GM21526 (cell line): ENCODE measurements around the gene GRIK4.

Experiments
- ATAC-seq: cut with Tn5 transposase; IDR thresholded peaks from one replicate; pipeline ENCODE4 v1.9.1; 2021; ENCODE audit warnings: moderate library complexity; ENCODE audit not compliant: unreplicated experiment, low FRiP score

Gene GRIK4

DNA sequence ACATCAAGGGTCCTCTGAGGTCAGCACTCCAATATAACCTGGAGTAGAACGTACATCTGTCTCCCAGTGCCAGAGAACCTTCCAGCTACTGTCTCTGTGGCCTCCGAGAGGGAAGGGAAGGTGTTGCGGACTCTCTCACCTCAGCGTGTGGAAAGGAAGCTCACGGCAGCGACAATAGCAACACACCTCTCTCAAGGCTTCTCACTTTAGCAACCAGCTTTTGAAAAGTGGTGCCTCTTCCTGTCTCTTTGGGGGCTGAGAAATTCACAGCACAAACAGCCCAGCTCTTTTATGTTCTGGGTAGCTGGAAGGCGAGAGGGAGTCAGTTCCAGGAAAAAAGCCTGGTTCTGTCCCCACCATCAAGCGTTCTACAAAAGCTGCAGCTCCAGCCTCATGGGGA lies 355.5 kb downstream of the GRIK4 start:
- no peak for ATAC-seq

DNA sequence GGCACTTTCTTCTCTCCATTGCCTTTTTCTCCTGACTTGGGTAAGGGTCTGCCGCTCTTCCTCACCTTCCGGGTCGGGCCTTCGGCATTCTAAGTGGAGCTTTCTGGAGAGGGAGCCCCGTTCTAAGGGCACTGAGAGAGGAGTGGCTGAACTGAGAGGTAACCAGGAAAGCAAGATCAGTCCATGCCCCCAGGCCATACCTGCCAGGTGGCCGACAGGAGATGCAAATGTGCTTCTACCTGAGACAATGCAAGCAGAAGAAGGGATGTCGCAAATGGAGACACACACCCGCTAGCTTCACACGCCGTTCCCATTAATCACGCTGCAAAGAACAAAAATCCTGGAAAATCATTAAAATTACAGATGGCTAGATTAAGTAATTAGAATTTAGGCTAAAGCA lies 356.0 kb downstream of the GRIK4 start:
- no peak for ATAC-seq

DNA sequence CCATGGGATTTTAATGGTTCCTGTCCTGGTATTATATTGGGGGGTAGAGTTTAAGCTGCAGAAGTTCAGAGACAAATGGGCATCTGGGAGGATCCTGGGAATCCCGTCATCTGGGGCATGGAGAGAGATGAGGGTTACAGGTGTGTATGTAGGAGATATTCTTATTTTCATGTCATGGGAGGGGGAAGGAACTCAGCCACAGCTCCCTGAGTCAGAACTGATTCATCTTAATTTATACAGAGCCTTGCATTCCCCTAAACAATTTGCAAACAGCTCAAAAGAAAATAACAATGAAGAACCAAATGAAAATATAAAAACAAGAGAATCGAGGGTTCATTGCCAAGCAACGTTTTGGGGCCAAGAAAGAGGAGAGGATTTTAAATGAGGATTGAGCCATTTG lies 356.4 kb downstream of the GRIK4 start:
- no peak for ATAC-seq

DNA sequence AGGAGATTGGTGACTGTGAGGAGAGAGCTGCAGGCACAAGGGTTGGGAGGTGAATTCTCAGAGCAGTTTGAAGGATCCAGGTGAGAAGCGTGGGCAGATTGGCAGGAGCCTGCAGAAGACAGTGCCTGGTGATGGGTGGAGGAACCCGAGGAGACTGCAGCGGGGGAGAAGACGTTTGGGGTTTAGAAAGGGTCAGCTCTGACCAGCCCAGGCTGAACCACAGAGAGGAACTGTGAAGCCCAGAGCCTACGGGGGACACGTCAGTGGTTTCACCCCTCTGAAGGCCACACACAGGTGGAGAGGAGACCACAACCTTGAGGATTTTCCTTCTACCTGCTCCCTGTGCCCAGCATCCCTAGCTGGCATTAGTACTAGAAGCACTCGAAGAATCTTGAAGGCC lies 357.5 kb downstream of the GRIK4 start:
- ATAC-seq = no peak

DNA sequence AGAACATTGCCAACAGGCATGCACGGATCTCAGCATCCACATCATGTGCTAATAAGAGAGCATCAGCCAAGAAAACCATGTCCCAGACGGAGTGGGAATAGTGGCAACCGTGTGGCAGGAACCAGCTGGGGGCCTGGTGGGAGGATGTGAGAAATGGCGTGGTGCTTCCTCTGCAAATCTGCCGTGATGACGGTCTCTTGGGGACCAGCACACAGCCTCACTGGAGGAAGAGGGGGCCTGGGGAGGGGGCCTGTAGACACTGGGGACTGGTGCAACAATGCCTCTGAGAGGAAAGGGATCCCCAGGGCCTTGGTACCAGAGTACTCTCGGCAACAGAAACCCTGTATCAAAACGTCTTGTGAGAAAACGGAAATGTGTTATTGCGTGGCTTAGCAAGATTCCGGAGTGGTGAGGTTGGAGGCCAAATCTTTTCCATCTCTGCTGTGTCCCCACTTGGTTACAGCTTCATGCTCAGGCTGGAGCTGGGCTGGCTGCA lies 358.0 kb downstream of the GRIK4 start:
- ATAC-seq = no peak

DNA sequence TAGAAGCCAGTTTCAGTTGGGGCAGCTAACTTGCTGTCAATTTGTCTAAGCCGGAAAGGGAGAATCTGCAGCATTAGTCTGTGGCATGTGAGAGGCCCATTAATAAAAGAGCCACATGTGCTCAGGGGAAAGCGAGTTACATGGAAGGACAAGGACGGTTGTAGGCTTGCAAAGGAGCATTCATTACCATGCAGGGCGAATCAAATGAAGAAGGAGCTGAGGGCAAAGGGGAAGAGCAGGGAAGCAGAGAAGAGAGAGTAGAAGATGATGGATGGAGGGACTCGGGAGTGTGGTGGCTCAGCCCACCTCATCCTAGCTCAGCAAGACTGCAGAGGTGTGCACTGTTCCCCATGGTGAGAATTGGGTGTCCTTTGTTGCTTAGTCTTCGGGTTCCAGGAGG lies 359.6 kb downstream of the GRIK4 start:
- ATAC-seq = no peak

DNA sequence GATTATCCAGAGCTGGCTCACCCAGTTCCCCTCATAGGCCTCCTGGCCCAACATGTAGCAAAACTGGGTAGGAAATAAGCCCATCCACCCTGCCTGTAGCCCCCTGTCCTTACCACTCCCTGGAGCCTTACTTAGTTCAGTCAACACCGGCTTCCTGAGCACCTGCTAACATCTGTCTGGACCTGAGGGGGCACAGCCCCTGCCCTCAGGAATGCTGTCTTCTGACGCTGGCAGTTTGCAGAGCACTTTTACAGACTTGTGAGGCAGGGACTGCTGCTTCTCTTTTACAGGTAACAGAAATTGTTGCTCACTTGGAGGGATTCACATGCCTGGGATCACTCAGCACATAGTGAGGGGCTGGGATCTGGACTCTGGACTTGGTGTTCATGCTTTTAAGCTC lies 360.4 kb downstream of the GRIK4 start:
- ATAC-seq = no peak

DNA sequence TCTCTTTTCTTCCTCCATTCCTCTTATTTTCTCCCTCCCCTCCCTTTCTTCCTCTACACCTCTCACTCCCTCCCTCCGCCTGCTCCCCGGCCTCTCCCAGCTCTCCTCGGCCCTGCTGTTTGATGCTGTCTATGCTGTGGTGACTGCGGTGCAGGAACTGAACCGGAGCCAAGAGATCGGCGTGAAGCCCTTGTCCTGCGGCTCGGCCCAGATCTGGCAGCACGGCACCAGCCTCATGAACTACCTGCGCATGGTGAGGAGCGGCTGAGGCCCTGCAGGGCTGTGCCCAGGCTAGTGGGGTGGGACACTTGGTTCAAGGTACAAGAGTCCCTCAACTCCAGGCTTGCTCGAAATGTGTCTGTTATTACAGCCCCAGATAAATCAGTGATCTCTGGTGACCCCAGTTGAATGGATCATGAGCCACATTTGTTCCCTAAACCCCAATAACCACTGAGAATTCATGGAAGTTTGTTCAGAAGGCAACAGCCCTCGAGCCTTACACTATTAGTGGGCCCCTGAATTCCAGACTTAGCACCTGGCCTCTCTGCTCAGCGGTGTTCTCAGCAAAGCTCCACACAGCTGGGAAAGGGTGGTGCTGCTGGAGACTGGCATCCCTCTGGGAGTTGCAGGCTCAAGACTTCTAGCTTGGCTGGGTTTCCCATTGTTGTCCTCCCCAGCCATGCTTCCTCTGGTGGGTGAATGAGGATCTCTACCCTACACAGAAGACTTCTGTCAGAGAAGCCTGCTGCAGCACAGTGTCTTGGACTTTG lies 362.6 kb downstream of the GRIK4 start:
- no peak for ATAC-seq

DNA sequence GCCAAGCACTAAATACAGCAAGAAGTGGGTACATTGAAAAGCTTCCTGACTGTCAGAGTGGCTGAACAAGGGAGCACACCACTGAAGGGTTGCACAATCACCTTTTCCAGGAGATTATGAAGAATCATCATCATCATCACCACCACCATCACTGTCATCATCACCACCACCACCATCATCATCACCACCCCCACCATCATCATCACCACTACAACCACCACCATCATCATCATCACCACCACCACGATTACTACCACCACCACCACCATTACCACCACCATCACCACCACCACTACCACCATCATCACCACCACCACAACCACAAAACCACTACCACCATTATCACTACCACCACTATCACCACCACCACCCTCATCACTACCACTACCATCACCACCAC lies 364.4 kb downstream of the GRIK4 start:
- ATAC-seq = no peak

DNA sequence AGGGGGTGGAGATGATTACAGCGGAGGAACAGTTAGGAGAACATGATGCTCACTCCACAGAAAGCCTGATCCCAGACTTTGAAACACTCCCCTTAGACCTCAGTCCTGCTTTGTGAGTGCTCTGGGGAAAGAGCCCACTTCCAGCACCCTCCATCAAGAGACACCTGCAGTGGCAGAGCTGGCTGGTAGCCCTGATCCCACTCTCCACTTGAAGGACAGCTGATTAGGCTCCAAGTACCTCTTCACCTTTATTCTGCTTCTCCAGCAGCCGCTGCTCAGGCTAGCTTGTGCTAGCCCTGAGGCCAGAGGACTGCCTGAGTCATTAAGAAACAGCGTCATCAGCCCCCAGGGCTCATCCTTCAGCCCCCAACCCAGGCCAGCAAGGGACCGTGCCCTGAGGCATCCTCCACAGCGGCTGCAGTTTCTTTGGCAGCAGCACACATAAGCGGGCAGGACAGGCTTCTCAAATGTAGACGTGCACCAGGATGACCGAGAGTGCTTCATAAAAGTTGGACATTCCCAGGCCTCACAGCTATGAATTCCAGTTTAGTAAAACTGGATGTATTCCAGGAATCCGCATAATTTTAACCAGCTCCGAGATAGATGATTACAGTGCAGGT lies 366.3 kb downstream of the GRIK4 start:
- ATAC-seq = no peak

DNA sequence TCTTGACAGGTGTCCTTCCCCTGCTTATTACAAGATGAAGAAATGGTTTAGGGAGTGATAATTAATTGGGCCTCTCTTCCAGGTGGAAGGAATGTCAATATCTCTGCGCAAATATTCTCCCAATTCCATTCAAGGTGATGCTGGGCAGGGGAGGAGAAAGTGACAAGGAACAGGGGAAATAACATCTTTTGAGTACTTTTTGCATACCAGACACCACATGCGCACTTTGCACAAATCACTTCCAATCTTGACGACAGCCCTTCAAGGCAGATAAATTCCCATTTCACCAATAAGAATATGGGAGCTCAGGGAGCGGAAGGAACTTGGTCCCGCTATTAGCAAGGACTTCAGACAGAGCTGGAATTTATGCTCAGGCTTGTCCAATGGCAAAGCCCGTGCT lies 367.2 kb downstream of the GRIK4 start:
- no peak for ATAC-seq

DNA sequence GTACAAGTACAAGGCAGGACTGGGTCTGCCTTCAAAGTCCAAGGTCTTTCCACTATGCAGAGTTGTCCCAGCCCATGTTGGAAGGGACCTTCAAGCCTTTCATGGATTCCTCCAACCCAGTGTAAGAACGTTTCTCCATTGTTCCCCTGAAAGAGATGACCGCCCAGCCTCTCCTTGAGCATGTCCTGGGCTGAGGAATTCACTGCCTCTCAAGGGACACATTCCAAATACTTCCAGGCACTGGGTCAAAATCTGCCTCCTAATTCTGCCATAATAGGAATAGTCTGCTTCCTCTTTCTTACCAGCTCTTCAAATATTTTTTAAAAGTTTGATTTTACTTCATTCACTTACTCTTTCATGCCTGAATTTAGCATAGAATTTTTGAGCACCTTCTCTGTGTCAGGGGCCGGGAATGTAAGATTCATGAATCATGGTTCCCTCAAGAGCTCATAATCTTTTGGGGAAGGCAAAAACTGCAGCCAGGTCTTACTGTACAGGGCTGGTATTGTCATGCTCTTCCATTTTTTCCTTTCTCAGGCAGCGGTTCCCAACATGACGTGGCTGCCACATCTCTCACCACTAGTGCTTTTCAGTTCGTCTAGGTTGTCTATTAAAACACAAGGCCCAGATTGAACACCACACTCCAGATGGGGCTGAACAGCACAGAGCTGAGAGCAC lies 369.1 kb downstream of the GRIK4 start:
- ATAC-seq = no peak

DNA sequence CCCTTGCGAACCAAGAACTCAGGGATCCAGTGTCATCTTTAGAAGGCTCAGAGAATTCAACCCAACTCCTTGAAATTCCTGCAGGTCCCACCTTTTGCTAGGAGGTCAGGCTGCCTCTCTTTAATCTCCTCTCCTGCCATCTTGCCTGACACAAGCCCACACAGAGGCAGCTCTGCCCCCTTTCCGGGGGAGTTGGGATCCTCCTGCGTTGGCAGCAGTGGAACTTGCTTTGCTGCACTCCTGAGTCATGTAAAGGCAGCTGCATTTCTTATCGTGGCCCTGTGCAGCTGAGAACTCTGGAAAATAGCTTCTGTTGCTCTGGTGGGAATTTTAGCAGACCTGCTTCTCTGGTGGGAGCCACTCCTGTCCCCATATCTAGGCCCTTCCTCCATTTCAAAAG lies 370.0 kb downstream of the GRIK4 start:
- no peak for ATAC-seq

DNA sequence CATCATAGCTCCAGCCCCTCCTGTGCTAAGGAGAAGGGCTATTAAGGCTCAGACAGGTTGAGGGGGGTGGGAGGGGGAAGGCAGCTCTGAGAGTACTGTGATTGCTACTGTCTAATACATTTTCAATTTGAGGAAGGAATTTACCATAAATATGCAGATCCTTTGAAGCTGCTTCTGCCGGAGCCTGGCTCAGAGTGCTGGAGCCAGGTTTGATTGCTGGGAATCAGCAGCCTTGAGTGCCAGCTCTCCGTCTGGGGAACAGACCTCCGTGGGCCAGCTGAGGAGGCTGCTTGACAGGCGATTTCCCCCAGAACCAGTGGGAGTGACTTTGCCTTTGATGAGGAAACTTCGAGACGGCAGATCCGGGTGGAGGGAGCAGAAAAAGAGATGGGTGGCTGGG lies 370.6 kb downstream of the GRIK4 start:
- ATAC-seq = no peak

DNA sequence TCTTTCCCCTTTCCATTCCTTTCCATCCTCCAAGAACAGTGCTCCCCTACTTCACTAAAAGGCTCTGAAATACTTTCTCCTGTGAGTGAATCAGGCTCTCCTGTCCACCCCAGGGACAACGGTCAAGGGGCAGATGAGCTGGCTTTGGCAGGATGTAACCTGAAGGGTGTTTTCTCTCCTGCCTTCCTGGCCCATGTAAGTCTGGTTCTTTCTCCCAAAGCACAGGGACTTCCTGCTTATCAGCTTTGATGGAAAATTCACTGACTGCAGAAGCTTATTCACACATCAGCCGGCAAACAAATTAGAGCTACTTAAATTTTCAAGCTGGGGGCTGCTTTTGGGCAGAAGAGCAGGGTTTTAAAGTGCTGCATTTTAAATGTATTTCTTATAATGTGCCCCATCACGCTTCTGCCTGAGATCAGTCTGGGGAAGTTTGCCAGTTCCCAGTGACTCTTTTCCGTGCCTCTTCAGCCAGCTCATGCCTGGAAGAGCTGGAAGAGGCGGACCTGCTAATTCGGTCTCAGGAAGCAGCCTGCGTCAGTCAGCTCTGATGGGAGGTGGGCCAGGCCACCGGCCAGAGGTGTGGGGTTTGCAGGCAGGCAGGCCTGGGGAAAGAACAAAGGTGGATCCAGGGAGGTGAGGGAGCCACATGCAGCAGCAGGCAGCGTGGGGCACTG lies 372.0 kb downstream of the GRIK4 start:
- no peak for ATAC-seq

DNA sequence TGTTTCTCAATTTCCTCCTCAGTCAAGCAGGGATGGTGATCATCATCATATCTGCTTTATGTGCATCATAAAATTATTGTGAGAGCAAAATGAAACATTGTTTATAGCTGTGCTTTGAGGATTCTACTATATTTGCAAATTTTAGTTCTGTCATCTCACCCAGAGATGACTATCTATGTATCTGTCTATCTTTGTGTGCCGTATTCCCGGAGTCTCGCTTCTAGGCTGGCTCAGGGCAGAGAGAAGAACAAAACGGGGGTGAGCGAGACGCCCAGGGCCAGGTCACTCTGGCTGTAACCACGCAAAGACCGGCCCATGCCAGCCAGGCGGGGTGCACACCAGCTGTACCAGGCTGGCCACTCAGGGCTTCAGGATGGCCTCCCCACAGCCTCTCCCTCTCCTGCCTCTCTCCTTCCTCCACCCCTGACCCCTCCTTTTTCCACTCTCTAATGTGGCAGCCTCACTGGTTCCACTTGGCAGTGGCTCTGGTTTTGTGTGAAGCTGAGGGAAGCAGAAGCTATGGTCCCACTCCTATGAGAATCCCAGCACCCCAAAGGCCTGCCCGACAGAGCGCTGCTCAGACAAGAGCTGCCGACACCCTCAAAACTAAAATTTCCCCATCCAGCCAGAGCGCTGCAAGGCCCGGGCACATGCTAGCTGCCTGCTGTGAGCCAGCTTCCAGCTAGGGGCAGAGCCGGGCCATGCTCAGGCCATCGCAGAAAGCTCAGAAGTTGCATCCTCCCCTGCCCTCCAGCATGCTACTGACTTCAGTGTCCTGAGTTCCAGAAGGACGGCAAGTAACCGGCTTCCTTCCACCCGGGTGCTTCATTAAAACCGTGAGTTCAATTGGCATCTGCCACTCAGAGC lies 372.8 kb downstream of the GRIK4 start:
- no peak for ATAC-seq

DNA sequence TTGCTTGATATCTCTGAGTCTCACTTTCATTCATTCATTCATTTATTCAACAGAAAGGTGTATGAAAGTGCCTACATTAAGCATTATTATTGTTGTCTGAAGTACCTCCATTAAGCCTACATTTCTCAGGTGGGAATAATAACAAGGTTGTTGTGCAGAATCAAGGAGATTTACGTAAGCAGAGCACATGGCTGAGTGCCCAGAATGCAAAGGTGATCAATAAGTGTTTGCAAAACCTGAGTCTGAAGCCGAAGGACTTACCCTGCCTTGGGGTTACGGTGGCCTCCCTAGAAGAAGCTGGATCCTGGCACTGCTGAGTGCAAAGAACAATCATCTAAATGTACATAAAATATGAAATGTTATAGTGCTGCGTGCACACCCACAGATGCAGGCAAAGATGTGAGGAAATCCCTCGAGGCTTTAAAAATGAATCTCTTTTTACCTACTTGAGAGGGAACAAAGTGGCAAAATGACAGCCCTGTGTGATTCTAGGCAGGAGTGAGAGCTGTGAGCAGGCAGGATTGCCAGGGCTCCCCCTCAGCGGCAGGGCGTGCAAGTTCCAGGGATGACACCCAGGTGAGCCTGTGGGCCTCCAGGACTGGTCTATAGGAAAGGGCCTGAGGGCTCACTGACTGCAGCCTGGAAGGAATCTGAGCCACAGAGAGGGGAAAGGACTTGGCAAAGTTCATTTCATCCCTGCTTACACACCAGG lies 379.2 kb downstream of the GRIK4 start:
- ATAC-seq = no peak

DNA sequence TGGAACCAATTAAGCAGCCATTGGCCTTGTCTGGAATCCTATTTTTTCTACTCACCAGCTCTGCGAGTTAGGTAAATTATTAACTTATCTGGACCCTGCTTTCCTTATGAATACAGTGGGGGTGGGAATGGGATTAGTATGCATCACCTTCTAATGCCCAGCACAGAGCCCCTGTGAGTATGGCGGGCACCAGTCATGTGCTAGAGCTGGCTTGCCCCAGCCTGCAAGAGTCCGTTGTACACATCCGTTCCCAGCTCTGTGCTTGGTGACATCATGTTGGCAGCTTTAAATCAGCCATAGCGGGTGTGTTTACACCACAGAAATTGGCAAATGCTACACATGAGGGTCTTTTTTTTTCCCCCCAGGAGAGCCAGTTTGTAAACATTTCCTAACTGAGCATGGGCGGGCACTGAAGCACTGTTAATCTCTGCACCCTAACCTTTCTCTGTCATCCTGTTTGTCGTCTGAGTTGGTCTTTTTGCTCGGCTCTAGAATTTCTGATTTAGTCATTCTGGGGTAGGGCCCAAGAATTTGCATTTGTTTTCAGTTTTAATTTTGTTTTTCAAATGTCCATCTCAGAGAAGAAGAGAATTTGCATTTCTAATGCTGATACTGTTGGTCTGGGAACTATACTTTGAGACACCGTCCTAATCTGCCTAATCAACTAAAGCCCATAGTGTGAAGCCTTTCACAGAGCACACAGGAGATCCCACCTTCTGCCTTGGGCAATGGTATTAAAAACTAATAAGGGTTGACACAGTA lies 382.1 kb downstream of the GRIK4 start:
- ATAC-seq = no peak
